HG02981 (cell line): ENCODE data around the gene TBXAS1.
"Not testable (repeated sequence)": the region's sequence is repeated elsewhere in the genome, so short reads cannot be mapped to it uniquely, and the experiment has no call there.

ENCODE experiments used
- ATAC-seq: cut with Tn5 transposase; IDR thresholded peaks from one replicate; pipeline ENCODE4 v1.9.1; 2021; ENCODE audit warnings: mild to moderate bottlenecking, moderate library complexity; ENCODE audit not compliant: unreplicated experiment

The TBXAS1 gene

GRCh38 chr7:139886899-139887298 is 57.8 kb downstream of the TBXAS1 start:
- ATAC-seq = no peak

GRCh38 chr7:139887992-139888481 is 59.0 kb downstream of the TBXAS1 start:
- ATAC-seq = no peak

- no peak for ATAC-seq
Measured at GRCh38 chr7:139889186-139889871, 60.3 kb downstream of the TBXAS1 start.

GRCh38 chr7:139893461-139893860 is 64.4 kb downstream of the TBXAS1 start:
- ATAC-seq = no peak

- ATAC-seq = no peak
Measured at GRCh38 chr7:139893999-139894398, 64.9 kb downstream of the TBXAS1 start.

GRCh38 chr7:139895141-139895829 is 66.2 kb downstream of the TBXAS1 start:
- no peak for ATAC-seq

GRCh38 chr7:139896288-139896687 is 67.2 kb downstream of the TBXAS1 start:
- ATAC-seq = no peak

- ATAC-seq = no peak
Measured at GRCh38 chr7:139896831-139897230, 67.8 kb downstream of the TBXAS1 start.

- no peak for ATAC-seq
Measured at GRCh38 chr7:139897422-139898090, 68.5 kb downstream of the TBXAS1 start.

- no peak for ATAC-seq
Measured at GRCh38 chr7:139898483-139898882, 69.4 kb downstream of the TBXAS1 start.

- ATAC-seq = no peak
Measured at GRCh38 chr7:139899328-139899955, 70.4 kb downstream of the TBXAS1 start.

GRCh38 chr7:139900326-139900725 is 71.3 kb downstream of the TBXAS1 start:
- ATAC-seq = no peak

- ATAC-seq = no peak
Measured at GRCh38 chr7:139901056-139901795, 72.2 kb downstream of the TBXAS1 start.

- ATAC-seq = no peak
Measured at GRCh38 chr7:139901901-139902300, 72.8 kb downstream of the TBXAS1 start.

GRCh38 chr7:139902436-139903102 is 73.5 kb downstream of the TBXAS1 start:
- no peak for ATAC-seq

GRCh38 chr7:139903103-139903477 is 74.0 kb downstream of the TBXAS1 start:
- ATAC-seq = not testable (repeated sequence)

- ATAC-seq = no peak
Measured at GRCh38 chr7:139906879-139907278, 77.8 kb downstream of the TBXAS1 start.

GRCh38 chr7:139908792-139909191 is 79.7 kb downstream of the TBXAS1 start:
- no peak for ATAC-seq

GRCh38 chr7:139909379-139910050 is 80.5 kb downstream of the TBXAS1 start:
- ATAC-seq = no peak
